Neuron (in vitro differentiated cells): Measurements from ENCODE around the gene MRPS18B.
A peak's percentile ranks its signal among the peaks of the same experiment; 100 is the strongest.

Experiments used
- H2AFZ ChIP-seq: one replicate; pipeline ENCODE4 v1.6.1; 2013; ENCODE audit warnings: low read depth, mild to moderate bottlenecking, inconsistent platforms, low read length, moderate library complexity
- H3K27me3 ChIP-seq: one replicate; pipeline ENCODE4 v1.6.1; 2013; ENCODE audit warnings: low read length; ENCODE audit not compliant: insufficient read depth
- H3K36me3 ChIP-seq: one replicate; pipeline ENCODE4 v1.6.1; 2013; ENCODE audit warnings: low read length; ENCODE audit not compliant: insufficient read depth
- H3K4me1 ChIP-seq: one replicate; pipeline ENCODE4 v1.6.1; 2013; ENCODE audit warnings: low read length; ENCODE audit not compliant: insufficient read depth
- H3K4me3 ChIP-seq: 2 replicates; pipeline ENCODE4 v1.5.1; 2013; ENCODE audit warnings: mild to moderate bottlenecking, low read length, moderate library complexity
- H3K9me3 ChIP-seq: one replicate; pipeline ENCODE4 v1.6.1; 2013; ENCODE audit warnings: low read length

Gene MRPS18B

GRCh38 chr6:30635834-30636233, 18.2 kb downstream of the MRPS18B start:
- Histone ChIP-seq H3K27me3 (no peaks in the 10 kb centered on the region), H3K36me3 (peaks cover 68% of the 10 kb centered on the region), H2AFZ (no peak overlapping the region), H3K4me3 (no peak overlapping the region), H3K9me3 (no peaks in the 10 kb centered on the region), H3K4me1 (no peaks in the 10 kb centered on the region)

DNA sequence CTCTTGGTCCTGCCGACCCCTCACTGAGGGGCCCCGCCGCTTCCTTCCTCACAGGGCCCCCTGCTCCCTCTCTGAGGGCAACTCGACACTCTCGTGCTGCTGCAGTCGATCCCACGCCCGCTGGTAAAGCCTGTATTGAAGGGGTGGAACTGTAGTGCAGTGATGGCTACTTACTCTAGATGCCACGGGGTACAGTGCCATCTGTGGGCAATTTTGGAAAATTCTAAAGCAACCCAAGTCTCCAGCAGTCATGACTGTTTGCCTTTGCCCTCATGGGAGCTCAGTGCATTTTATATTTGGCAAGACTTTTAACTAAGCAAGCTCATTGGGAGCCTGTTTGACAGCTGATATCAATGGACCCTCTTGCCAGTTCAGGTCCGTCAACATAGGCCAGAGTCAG, 22.8 kb downstream of the MRPS18B start:
- H3K27me3 ChIP-seq = no peaks in the 10 kb centered on the region
- peaks cover 75% of the 10 kb centered on the region for H3K36me3 ChIP-seq
- no peaks in the 10 kb centered on the region for H3K4me1 ChIP-seq
- H3K9me3 ChIP-seq = no peaks in the 10 kb centered on the region
- no peak overlapping the region for H2AFZ ChIP-seq
- H3K4me3 ChIP-seq = no peak overlapping the region

- H3K4me1 ChIP-seq = peaks cover 3% of the 10 kb centered on the region
- H2AFZ ChIP-seq = no peak overlapping the region
- peaks cover 73% of the 10 kb centered on the region for H3K36me3 ChIP-seq
These were observed 23.4 kb downstream of the MRPS18B start for GRCh38 chr6:30641048-30641447.

GRCh38 chr6:30643656-30644055, 26.0 kb downstream of the MRPS18B start:
- H3K9me3 ChIP-seq = no peaks in the 10 kb centered on the region
- peaks cover 60% of the 10 kb centered on the region for H3K36me3 ChIP-seq
- H2AFZ ChIP-seq = no peak overlapping the region
- peaks cover 16% of the 10 kb centered on the region for H3K4me1 ChIP-seq
- H3K4me3 ChIP-seq = no peak overlapping the region
- H3K27me3 ChIP-seq = no peaks in the 10 kb centered on the region

More at GRCh38 chr6:30641048-30641447, 23.4 kb downstream of the MRPS18B start:
- H3K27me3 ChIP-seq = no peaks in the 10 kb centered on the region
- H3K4me3 ChIP-seq = no peak overlapping the region
- no peaks in the 10 kb centered on the region for H3K9me3 ChIP-seq

GRCh38 chr6:30644769-30645168, 27.1 kb downstream of the MRPS18B start:
- H3K27me3 ChIP-seq = no peaks in the 10 kb centered on the region
- H3K9me3 ChIP-seq = no peaks in the 10 kb centered on the region
- peaks cover 16% of the 10 kb centered on the region for H3K4me1 ChIP-seq
- peaks cover 56% of the 10 kb centered on the region for H3K36me3 ChIP-seq
- no peak overlapping the region for H3K4me3 ChIP-seq
- no peak overlapping the region for H2AFZ ChIP-seq

- Histone ChIP-seq H2AFZ (no peak overlapping the region), H3K27me3 (no peaks in the 10 kb centered on the region), H3K4me1 (peaks cover 16% of the 10 kb centered on the region), H3K36me3 (peaks cover 48% of the 10 kb centered on the region), H3K9me3 (no peaks in the 10 kb centered on the region), H3K4me3 (no peak overlapping the region)
These were observed 28.3 kb downstream of the MRPS18B start for GRCh38 chr6:30645989-30646388.

DNA sequence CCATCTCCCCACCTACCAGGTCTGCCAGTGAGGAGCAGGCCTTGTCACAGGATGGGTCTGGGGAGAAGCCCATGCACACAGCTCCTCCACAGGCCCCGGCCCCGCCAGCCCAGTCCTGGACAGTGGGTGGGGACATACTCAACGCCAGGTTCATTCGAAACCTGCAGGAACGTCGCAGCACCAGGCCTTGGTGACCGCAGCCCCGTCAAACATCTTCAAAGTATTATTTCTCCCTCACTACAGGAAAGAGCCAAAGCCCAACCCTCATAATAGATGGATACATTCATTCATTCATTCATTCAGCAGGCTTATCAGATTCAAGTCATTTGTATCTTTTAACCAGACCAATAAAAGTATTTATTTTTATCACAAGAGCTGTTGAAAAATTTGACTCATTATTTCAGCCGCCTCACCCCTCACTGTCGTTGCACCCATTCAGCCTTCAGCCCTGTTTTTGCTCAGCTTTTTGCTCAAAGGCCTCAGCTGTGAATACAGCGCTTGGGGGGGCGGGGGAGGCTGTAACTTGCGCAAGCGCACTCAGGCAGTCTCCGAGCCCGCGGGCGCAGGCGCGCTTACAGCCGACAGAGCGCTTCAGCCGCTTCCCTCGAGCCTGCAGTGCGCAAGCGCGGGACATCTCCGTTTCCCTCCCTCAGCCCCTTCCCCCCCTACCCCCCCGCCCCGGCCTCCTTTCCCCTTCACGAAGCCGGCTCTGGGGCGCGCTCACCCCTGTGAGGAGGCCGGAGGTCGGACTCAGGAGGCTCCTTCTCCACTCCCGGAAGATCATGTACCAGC, 29.0 kb downstream of the MRPS18B start, which contains the start of gene C6orf136:
C6orf136 (plus strand) TSS at position 684 of the 792 bp plus-strand sequence; CDS start at position 783, 99 bp downstream.
- peak within 1 kb of the TSS; percentile 90 for H2AFZ ChIP-seq
- peaks cover 16% of the 10 kb centered on the region for H3K4me1 ChIP-seq
- H3K27me3 ChIP-seq = no peaks in the 10 kb centered on the region
- peak within 1 kb of the TSS; percentile 94 for H3K4me3 ChIP-seq
- peaks cover 47% of the 10 kb centered on the region for H3K36me3 ChIP-seq
- H3K9me3 ChIP-seq = no peaks in the 10 kb centered on the region

- Histone ChIP-seq H3K27me3 (no peaks in the 10 kb centered on the region), H3K9me3 (no peaks in the 10 kb centered on the region), H2AFZ (peak overlapping the region; percentile 90), H3K36me3 (peaks cover 49% of the 10 kb centered on the region), H3K4me3 (peak overlapping the region; percentile 94), H3K4me1 (peaks cover 16% of the 10 kb centered on the region)
These were observed 29.8 kb downstream of the MRPS18B start for GRCh38 chr6:30647242-30648116.

DNA sequence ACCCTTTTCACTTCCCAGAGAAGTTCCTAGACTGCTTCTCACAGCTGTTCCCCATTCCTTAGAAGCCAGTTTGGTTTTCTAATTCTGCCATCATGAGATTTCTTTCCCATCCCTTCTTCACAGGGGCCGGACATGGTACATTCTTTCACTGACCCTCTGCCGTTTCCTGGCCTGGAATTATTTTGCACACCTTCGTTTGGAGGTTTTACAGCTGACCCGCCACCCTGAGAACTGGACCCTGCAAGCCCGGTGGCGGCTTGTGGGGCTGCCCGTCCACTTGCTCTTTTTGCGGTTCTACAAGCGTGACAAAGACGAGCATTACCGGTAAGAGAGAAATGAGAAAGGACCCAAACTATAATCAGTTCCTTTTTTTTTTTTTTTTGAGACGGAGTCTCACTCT, 33.5 kb downstream of the MRPS18B start:
- no peaks in the 10 kb centered on the region for H3K9me3 ChIP-seq
- no peaks in the 10 kb centered on the region for H3K27me3 ChIP-seq
- H3K4me1 ChIP-seq = peaks cover 11% of the 10 kb centered on the region
- H3K36me3 ChIP-seq = peaks cover 53% of the 10 kb centered on the region
- no peak overlapping the region for H3K4me3 ChIP-seq
- H2AFZ ChIP-seq = no peak overlapping the region

GRCh38 chr6:30654798-30655742, 37.4 kb downstream of the MRPS18B start:
- no peak overlapping the region for H3K4me3 ChIP-seq
- H3K4me1 ChIP-seq = no peaks in the 10 kb centered on the region
- peaks cover 82% of the 10 kb centered on the region for H3K36me3 ChIP-seq
- H3K27me3 ChIP-seq = no peaks in the 10 kb centered on the region
- H3K9me3 ChIP-seq = no peaks in the 10 kb centered on the region
- H2AFZ ChIP-seq = no peak overlapping the region

- no peaks in the 10 kb centered on the region for H3K4me1 ChIP-seq
- no peak overlapping the region for H3K4me3 ChIP-seq
- H3K36me3 ChIP-seq = peaks cover 86% of the 10 kb centered on the region
- H3K27me3 ChIP-seq = no peaks in the 10 kb centered on the region
- no peak overlapping the region for H2AFZ ChIP-seq
- no peaks in the 10 kb centered on the region for H3K9me3 ChIP-seq
These were observed 38.1 kb downstream of the MRPS18B start for GRCh38 chr6:30655743-30656094.

GRCh38 chr6:30656513-30656912, 38.9 kb downstream of the MRPS18B start:
- Histone ChIP-seq H3K27me3 (no peaks in the 10 kb centered on the region), H3K9me3 (no peaks in the 10 kb centered on the region), H3K4me1 (no peaks in the 10 kb centered on the region), H2AFZ (no peak overlapping the region), H3K4me3 (no peak overlapping the region), H3K36me3 (peaks cover 83% of the 10 kb centered on the region)
